CD4-positive, alpha-beta T cell treated with Interleukin-17A for 4 hours (primary cell): ENCODE data around the gene CDC27.
"Not testable (repeated sequence)": the region's sequence is repeated elsewhere in the genome, so short reads cannot be mapped to it uniquely, and the experiment has no call there.

Source experiments
- DNase-seq: peaks from one replicate; pipeline ENCODE4 v3.0.0-alpha.2; 2020; ENCODE audit warnings: mixed read lengths

The CDC27 gene

GRCh38 chr17:47192554-47192953, 3.5 kb upstream of the CDC27 start:
- no peak for DNase-seq

DNA sequence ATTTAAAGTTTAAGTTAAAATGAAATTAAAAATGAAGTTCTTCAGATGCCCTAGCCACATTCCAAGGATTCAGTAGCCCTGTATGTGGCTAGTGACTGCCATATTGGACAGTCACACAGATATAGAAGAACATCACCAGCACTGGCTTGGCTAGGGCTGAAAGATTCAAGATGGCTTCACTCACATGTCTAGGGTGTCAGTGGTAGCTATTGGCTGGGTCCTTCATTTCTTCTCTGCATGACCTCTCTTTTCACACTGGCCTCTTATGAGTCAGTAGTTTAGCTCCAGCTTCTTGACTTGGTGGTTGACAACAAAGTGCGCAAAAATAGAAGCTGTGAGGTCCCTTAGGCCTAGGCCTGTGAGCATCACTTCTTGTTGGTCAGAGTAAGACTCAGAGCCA, 1.7 kb upstream of the CDC27 start:
- no peak for DNase-seq

DNA sequence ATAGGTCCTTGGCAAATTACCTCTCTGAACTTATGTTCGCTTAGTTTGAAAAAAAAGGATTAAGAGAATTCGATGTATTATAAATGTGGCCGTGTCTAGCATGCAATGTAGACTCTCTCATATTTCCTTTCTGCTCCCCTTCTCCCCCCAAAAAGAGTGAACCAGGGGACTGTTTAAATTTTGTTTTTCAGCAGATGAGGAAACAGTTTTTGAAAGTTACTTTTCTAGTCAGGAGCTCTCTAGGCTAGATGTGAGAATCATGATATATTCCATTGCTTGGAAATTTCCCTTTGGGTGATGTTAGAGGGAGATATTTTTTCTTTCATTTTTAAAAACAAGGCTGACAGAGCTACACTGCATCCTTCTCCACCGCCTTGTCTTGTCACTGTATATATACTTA, 1.1 kb upstream of the CDC27 start:
- DNase-seq, result no peak

GRCh38 chr17:47189732-47190237, 690 bp upstream of the CDC27 start:
- no peak for DNase-seq

- DNase-seq, result no peak
Measured at GRCh38 chr17:47188271-47188875, 722 bp downstream of the CDC27 start.

- no peak for DNase-seq
Measured at GRCh38 chr17:47184681-47185080, 4.4 kb downstream of the CDC27 start.

DNA sequence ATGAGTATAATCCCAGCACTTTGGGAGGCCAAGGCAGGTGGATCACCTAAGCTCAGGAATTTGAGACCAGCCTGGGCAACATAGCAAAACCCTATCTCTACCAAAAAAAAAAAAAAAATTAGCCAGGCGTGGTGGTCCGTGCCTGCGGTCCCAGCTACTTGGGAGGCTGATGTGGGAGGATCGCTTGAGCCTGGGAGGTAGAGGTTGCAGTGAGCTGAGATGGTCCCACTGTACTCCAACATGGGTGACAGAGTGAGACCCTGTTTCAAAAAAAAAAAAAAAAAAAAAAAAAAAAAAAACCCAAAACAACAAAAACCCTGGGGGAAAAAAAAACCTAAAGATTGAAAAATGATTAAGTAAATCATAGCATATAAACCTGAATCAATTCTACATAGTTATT, 8.1 kb downstream of the CDC27 start:
- not testable (repeated sequence) for DNase-seq

DNA sequence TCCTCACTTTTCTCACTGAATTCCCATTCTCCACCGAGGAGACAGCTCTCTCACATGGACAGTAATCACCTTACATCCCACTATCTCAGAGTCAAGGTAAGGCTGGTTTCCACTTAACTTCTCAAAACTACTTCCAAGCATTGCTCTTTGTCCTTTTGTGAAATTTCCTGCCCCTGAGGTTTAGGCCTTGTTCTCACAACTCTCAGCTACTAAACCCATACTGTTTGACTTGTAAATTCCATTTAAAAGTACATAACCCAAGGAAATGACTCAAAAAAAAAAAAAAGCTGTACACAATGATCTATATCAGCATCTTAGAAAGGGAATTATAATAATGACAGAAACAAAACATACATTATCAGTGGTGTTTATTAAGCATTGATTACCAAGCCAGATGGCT, 8.8 kb downstream of the CDC27 start:
- DNase-seq, result no peak

DNA sequence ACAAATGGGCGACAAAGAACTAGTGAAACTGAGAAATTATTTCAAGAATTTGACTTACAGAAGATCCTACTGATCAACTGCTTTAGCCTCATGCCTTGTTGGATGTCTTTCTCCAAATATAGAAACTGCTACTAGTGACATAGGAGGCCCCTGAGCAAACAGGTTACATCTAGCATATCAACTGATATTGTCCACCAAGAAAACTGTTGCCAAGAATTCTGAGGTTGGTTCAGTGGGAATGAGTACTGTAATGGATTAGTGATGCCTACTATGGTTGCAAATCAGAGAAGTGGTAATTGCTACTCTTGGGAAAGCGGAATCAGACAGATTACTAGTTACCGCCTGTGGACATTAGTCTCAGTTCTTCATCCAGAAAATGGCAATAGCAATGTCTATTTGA, 10.0 kb downstream of the CDC27 start:
- no peak for DNase-seq

GRCh38 chr17:47177261-47177660, 11.8 kb downstream of the CDC27 start:
- DNase-seq, result no peak

GRCh38 chr17:47176389-47176826, 12.7 kb downstream of the CDC27 start:
- no peak for DNase-seq

DNA sequence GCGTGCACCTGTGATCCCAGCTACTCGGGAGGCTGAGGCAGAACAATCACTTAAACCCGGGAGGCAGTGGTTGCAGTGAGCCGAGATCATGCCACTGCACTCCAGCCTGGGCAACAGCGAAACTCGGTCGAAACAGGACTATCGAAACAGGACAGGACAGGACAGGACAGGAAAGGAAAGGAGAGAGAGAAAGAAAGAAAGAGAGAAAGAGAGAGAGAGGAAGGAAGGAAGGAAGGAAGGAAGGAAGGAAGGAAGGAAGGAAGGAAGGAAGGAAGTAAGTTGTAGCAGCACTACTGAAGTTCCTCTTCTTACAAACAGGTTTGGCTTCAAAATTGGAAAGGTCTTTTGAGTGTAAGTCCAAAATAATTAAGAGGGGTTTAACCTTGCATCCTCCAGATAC, 14.3 kb downstream of the CDC27 start:
- DNase-seq, result not testable (repeated sequence)

GRCh38 chr17:47172696-47173565, 16.2 kb downstream of the CDC27 start:
- DNase-seq, result no peak

GRCh38 chr17:47170710-47171109, 18.4 kb downstream of the CDC27 start:
- no peak for DNase-seq

DNA sequence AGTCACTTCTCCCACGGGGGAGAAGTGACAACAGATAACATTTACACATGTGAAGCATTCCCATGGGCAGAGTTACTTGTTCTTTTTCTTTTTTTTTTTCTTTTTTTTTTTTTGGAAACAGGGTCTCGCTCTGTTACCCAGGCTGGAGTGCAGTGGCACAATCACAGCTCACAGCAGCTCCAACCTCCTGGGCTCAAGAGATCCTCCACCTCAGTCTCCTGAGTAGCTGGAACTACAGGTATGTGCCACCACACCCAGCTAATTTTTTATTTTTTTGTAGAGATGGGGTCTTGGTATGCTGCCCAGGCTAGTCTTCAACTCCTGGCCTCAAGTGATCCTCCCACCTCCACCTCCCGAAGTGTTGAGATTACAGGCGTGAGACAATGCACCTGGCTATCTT, 20.2 kb downstream of the CDC27 start:
- DNase-seq, result not testable (repeated sequence)

- DNase-seq, result not testable (repeated sequence)
Measured at GRCh38 chr17:47166854-47167253, 22.2 kb downstream of the CDC27 start.

- DNase-seq, result no peak
Measured at GRCh38 chr17:47165137-47165536, 24.0 kb downstream of the CDC27 start.

DNA sequence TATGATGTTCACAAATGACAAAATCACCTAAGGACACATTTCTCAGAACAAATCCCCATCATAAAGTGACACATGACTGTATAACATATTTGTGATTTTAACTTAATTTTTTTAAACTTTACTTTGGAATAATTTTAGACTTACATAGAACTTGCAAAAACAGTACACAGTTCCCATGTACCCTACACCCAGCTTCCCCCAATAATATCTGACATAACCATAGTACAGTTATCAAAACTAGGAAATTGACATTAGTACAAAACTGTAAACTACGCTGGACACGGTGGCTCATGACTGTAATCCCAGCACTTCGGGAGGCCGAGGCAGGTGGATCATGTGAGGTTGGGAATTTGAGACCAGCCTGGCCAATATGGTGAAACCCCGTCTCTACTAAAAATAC, 24.8 kb downstream of the CDC27 start:
- no peak for DNase-seq

GRCh38 chr17:47162013-47162622, 27.0 kb downstream of the CDC27 start:
- DNase-seq, result no peak

GRCh38 chr17:47159315-47159714, 29.8 kb downstream of the CDC27 start:
- DNase-seq, result no peak

DNA sequence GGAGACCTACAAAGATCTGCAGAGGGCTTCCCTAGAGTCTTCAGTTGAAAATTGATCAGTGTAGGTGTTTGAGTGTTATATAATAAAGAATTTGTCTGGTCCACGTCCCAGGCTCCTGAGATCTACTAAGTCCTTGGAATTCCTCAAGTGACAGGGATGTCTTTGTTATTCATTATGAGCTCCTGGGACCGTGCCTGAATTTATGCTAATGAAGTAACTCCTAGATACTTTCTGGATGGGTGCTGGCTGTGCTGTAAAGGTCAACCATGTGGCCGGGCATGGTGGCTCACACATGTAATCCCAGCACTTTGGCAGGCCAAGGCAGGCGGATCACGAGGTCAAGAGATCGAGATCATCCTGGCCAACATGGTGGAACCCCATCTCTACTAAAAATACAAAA, 43.7 kb downstream of the CDC27 start:
- DNase-seq, result no peak

GRCh38 chr17:47135235-47135634, 53.9 kb downstream of the CDC27 start:
- no peak for DNase-seq

DNA sequence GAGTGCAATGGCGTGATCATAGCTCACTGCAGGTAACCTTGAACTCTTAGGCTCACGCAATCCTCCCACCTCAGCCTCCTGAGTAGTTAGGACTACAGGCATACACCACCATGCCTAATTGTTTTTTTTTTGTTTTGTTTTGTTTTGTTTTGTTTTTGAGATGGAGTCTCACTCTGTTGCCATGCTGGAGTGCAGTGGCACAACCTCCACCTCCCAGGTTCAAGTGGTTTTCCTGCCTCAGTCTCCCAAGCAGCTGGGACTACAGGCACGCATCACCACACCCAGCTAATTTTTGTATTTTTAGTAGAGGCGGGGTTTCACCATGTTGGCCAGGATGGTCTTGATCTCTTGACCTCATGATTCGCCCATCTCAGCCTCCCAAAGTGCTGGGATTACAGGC, 54.7 kb downstream of the CDC27 start:
- not testable (repeated sequence) for DNase-seq

DNA sequence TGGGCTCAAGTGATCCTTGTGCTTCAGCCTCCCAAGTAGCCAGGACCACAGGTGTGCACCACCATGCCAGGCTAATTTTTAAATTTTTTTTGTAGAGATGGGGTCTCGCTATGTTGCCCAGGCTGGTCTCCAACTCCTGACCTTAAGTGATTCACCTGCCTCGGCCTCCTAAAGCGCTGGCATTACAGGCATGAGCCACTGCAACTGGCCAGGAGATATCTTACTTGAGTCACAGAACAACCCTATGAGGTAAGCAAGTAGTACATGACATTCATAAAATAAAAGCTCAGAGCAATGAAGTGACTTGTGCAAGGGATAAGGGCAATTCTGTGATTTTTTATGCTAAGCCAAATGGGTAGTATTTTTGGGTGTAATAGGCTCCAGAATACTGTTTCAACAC, 57.3 kb downstream of the CDC27 start:
- DNase-seq, result no peak
